HG03378 (cell line): ENCODE data around the gene GGCT.
A peak's percentile ranks its signal among the peaks of the same experiment; 100 is the strongest.

ENCODE experiments used
- ATAC-seq: cut with Tn5 transposase; IDR thresholded peaks from one replicate; pipeline ENCODE4 v1.9.1; 2021; ENCODE audit warnings: mild to moderate bottlenecking, moderate library complexity; ENCODE audit not compliant: unreplicated experiment

The GGCT gene

GRCh38 chr7:30479202-30480120 lies 25.2 kb downstream of the GGCT start:
- peak; percentile 60 for ATAC-seq

- ATAC-seq = peak; percentile 64
These were observed 26.1 kb downstream of the GGCT start, which contains the start of gene NOD1 for GRCh38 chr7:30478349-30479201. Gene NOD1 (minus strand): TSS chr7:30478784. CDS start chr7:30456921, 21,863 bp downstream.

- ATAC-seq = no peak
These were observed 28.0 kb downstream of the GGCT start for GRCh38 chr7:30476459-30477145.

- no peak for ATAC-seq
These were observed 29.0 kb downstream of the GGCT start for GRCh38 chr7:30475580-30475979.

GRCh38 chr7:30474893-30475292 lies 29.7 kb downstream of the GGCT start:
- ATAC-seq = no peak

GRCh38 chr7:30474485-30474884 lies 30.1 kb downstream of the GGCT start:
- no peak for ATAC-seq

- ATAC-seq = no peak
These were observed 30.7 kb downstream of the GGCT start for GRCh38 chr7:30473903-30474302.

- no peak for ATAC-seq
These were observed 31.5 kb downstream of the GGCT start for GRCh38 chr7:30472784-30473775.

- no peak for ATAC-seq
These were observed 32.4 kb downstream of the GGCT start for GRCh38 chr7:30472081-30472783.

- no peak for ATAC-seq
These were observed 33.4 kb downstream of the GGCT start for GRCh38 chr7:30471205-30471604.

- ATAC-seq = no peak
These were observed 33.9 kb downstream of the GGCT start for GRCh38 chr7:30470771-30471170.

- ATAC-seq = no peak
These were observed 34.4 kb downstream of the GGCT start for GRCh38 chr7:30470163-30470770.

GRCh38 chr7:30469303-30469702 lies 35.3 kb downstream of the GGCT start:
- ATAC-seq = no peak

- no peak for ATAC-seq
These were observed 35.8 kb downstream of the GGCT start for GRCh38 chr7:30468791-30469190.

GRCh38 chr7:30468041-30468440 lies 36.6 kb downstream of the GGCT start:
- no peak for ATAC-seq

GRCh38 chr7:30467271-30467670 lies 37.4 kb downstream of the GGCT start:
- no peak for ATAC-seq

GRCh38 chr7:30466266-30466665 lies 38.4 kb downstream of the GGCT start:
- ATAC-seq = no peak

GRCh38 chr7:30465811-30466180 lies 38.8 kb downstream of the GGCT start:
- ATAC-seq = no peak
